OCI-LY7 (cell line): ENCODE measurements around the gene BMPER. TPM values are rescaled to one million over a fixed set of nuclear protein-coding genes. Genes with fewer than 3 reads are reported as not detected.

Experiments used
- BruUV-seq: library from RNA; stranded (reverse); fragments of 400-500 nt; replicated peaks from 2 replicates; lab custom pipeline; 2021; lab: Mats Ljungman, UMichigan
- CTCF ChIA-PET: fragments of 300-600 bp; sonication (Branson Sonifier 250); formaldehyde crosslinking; loops from one replicate; lab custom pipeline; 2022; ENCODE audit warnings: antibody characterized with exemption; ENCODE audit not compliant: unreplicated experiment; lab: Charles Lee
- POLR2A ChIA-PET: fragments of 300-600 bp; sonication (Branson Sonifier 250); formaldehyde crosslinking; loops from one replicate; lab custom pipeline; 2022; ENCODE audit warnings: antibody characterized with exemption; lab: Charles Lee
- DNase-seq: peaks from one replicate; pipeline ENCODE4 v3.0.0-alpha.2; 2015; ENCODE audit warnings: low spot score
- H2AFZ ChIP-seq: fragments of 200-600 bp; sonication (generic), shearing (Covaris generic); 2 replicates; pipeline ENCODE4 v1.6.1; 2014; ENCODE audit warnings: mild to moderate bottlenecking, antibody characterized with exemption, low read length, moderate library complexity
- H3K27ac ChIP-seq: fragments of 200-600 bp; sonication (generic); 2 replicates; pipeline ENCODE4 v1.5.1; 2014; ENCODE audit warnings: mixed run types, low read depth, mild to moderate bottlenecking, moderate library complexity, low read length, inconsistent platforms; ENCODE audit not compliant: poor library complexity, severe bottlenecking
- H3K36me3 ChIP-seq: fragments of 200-600 bp; sonication (generic); 2 replicates; pipeline ENCODE4 v1.6.1; 2014; ENCODE audit warnings: mild to moderate bottlenecking, antibody characterized with exemption, low read length, moderate library complexity, mixed read lengths; ENCODE audit not compliant: insufficient read depth
- H3K4me1 ChIP-seq: fragments of 200-600 bp; sonication (generic); 2 replicates; pipeline ENCODE4 v1.5.1; 2014; ENCODE audit warnings: mild to moderate bottlenecking, low read length; ENCODE audit not compliant: insufficient read depth, poor library complexity, severe bottlenecking
- H3K4me2 ChIP-seq: fragments of 200-600 bp; sonication (generic); 2 replicates; pipeline ENCODE4 v1.6.1; 2014; ENCODE audit warnings: mild to moderate bottlenecking, low read length
- H3K4me3 ChIP-seq: fragments of 200-600 bp; sonication (generic); 2 replicates; pipeline ENCODE4 v1.5.1; 2014; ENCODE audit warnings: mild to moderate bottlenecking, low read depth, low read length; ENCODE audit not compliant: poor library complexity, severe bottlenecking
- H3K79me2 ChIP-seq: fragments of 200-600 bp; sonication (generic); 2 replicates; pipeline ENCODE4 v1.6.1; 2016; ENCODE audit warnings: low read depth, mild to moderate bottlenecking, low read length, moderate library complexity, mixed read lengths; ENCODE audit not compliant: insufficient read depth
- H3K9me2 ChIP-seq: fragments of 200-600 bp; sonication (generic); 2 replicates; pipeline ENCODE4 v1.6.1; 2016; ENCODE audit warnings: mild to moderate bottlenecking, low read length, mixed read lengths; ENCODE audit not compliant: insufficient read depth
- H3K9me3 ChIP-seq: fragments of 200-600 bp; sonication (generic); 2 replicates; pipeline ENCODE4 v1.6.1; 2014; ENCODE audit warnings: mild to moderate bottlenecking, mixed run types, low read length, mixed read lengths
- H4K20me1 ChIP-seq: fragments of 200-600 bp; sonication (generic); 2 replicates; pipeline ENCODE4 v1.6.1; 2014; ENCODE audit warnings: mild to moderate bottlenecking, antibody characterized with exemption, low read length, moderate library complexity, mixed read lengths; ENCODE audit not compliant: insufficient read depth
- CTCF ChIP-seq: fragments of 200-600 bp; sonication (generic); conservative IDR thresholded peaks from 2 replicates; pipeline ENCODE4 v1.5.1; 2014; ENCODE audit warnings: mild to moderate bottlenecking, antibody characterized with exemption, low read length, moderate library complexity, mixed read lengths
- EZH2phosphoT487 ChIP-seq: fragments of 200-600 bp; sonication (generic); IDR thresholded peaks from 2 replicates; pipeline ENCODE4 v1.6.1; 2018; ENCODE audit warnings: low read depth, borderline replicate concordance, mild to moderate bottlenecking, mixed run types, antibody characterized with exemption, low read length, moderate library complexity, mixed read lengths
- intact Hi-C: fragments of 100-400 bp; cut with micrococcal nuclease; formaldehyde crosslinking; loops from one replicate; pipeline ENCODE4 v1.10.0; 2022; ENCODE audit not compliant: unreplicated experiment
- total RNA-seq, 2 experiments: library from RNA; depleted of rRNA in 1 of 2; stranded (reverse); fragments of >200 nt in 1 of 2; shearing (Covaris generic) in 1 of 2; gene quantifications; 2 replicates each; pipeline ENCODE4 v1.2.3, GENCODE V29; 2014 to 2022

BMPER gene
- total RNA-seq, 2 experiments from 2014 or later = not detected

DNA sequence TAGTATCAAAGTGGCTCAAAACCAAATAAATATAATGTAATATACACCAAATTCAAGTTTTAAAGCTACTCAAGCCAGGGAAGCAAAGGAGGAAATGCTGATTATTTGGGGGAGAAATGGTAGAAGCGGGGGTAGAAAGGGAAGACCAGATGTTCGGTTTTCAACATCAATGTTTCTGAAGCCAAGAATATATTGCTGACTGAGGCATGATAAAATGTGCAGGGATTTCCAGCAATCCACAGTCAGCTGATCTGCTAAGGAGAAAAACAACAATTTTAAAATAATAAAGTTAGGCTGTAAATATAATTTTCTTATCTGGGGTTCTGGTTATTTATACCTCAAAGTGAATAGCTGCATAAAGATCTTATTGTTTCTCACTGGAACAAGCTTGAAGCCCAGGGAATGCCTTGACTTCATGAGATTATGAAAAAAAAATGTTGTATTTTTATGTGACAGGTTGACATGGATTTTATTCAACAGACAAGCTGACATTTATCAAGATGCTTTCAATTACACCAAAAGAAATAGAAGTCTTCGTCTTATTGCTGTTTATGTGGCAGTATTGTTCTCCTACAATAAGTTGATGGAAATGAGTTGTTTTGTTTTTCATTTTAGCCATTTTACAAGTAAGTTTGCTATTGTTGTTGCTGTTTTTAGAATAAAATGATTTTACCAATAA is 28.6 kb upstream of the BMPER start:
- BruUV-seq = no TSS peak
- CTCF ChIA-PET = no interaction called here

DNA sequence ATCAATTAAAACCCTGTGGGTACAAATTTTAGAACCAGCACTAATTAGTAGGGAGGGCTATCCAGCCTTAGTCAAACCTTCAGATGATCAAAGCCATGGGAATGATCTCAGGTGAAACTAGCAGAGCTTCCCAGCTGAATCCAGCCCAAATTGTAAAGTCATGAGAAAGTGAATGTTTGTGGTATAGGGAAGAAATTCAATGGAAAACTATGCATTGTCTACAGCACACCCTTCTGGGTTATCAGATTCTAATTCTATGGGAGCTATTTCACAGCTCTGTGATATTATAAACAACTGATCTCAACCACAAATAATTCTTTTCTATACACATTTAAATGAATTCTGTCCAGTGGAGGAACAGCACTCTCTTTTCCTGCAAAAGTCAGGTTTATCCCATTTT is 24.6 kb upstream of the BMPER start:
- Histone ChIP-seq H4K20me1 (no peaks in the 10 kb centered on the region), H3K9me2 (no peaks in the 10 kb centered on the region), H3K79me2 (no peaks in the 10 kb centered on the region), H3K36me3 (no peaks in the 10 kb centered on the region), H3K27ac (no peak overlapping the region), H3K4me2 (no peak overlapping the region), H3K4me1 (no peaks in the 10 kb centered on the region), H3K9me3 (no peaks in the 10 kb centered on the region), H2AFZ (no peak overlapping the region), H3K4me3 (no peak overlapping the region)
- DNase-seq = no peak
- ChIA-PET CTCF (no interaction called here), POLR2A (interaction anchor here (0.7 kb wide), 1 partner anchor 19 kb away, joined by 5 read pairs; no protein-coding TSS in a partner anchor)
- BruUV-seq = no TSS peak
- intact Hi-C loops = no loop called here
- TF ChIP-seq EZH2phosphoT487 (no peak), CTCF (no peak)

More for the DNA sequence above, 28.6 kb upstream of the BMPER start:
- POLR2A ChIA-PET = interaction anchor here (0.7 kb wide), 1 partner anchor 8 kb away, joined by 3 read pairs; no protein-coding TSS in a partner anchor
- Histone ChIP-seq H3K79me2 (no peaks in the 10 kb centered on the region), H3K4me1 (no peaks in the 10 kb centered on the region), H3K36me3 (no peaks in the 10 kb centered on the region), H4K20me1 (no peaks in the 10 kb centered on the region), H3K9me3 (no peaks in the 10 kb centered on the region), H2AFZ (no peak overlapping the region), H3K4me2 (no peak overlapping the region), H3K27ac (no peak overlapping the region), H3K4me3 (no peak overlapping the region), H3K9me2 (no peaks in the 10 kb centered on the region)
- DNase-seq = no peak
- intact Hi-C loops = no loop called here
- TF ChIP-seq CTCF = no peak
- no peak for TF ChIP-seq EZH2phosphoT487

GRCh38 chr7:33881316-33881715 is 24.0 kb upstream of the BMPER start:
- Histone ChIP-seq H3K79me2 (no peaks in the 10 kb centered on the region), H3K27ac (no peak overlapping the region), H4K20me1 (no peaks in the 10 kb centered on the region), H3K4me2 (no peak overlapping the region), H3K4me1 (no peaks in the 10 kb centered on the region), H2AFZ (no peak overlapping the region), H3K36me3 (no peaks in the 10 kb centered on the region), H3K9me3 (no peaks in the 10 kb centered on the region), H3K9me2 (no peaks in the 10 kb centered on the region), H3K4me3 (no peak overlapping the region)
- no TSS peak for BruUV-seq
- intact Hi-C loops = no loop called here
- TF ChIP-seq CTCF (no peak), EZH2phosphoT487 (no peak)
- CTCF ChIA-PET = no interaction called here
- DNase-seq = no peak
- POLR2A ChIA-PET = interaction anchor here (0.7 kb wide), 1 partner anchor 19 kb away, joined by 5 read pairs; no protein-coding TSS in a partner anchor
